ENCODE results near the gene DGAT2. TPM values are rescaled to one million over a fixed set of nuclear protein-coding genes. Genes with fewer than 3 reads are reported as not detected.

Gene DGAT2
- total RNA-seq, 1 experiment from 2014 or later = 6.4 TPM

- H3K27ac Mint-ChIP-seq (ENCODE audit: low read depth, unreplicated experiment) = peak overlapping the region; percentile 32
- peak; percentile 94 for DNase-seq (ENCODE audit: unreplicated experiment)
- TF ChIP-seq CTCF (IDR thresholded peaks at IDR 0.05; ENCODE audit: unreplicated experiment) = no peak
- peaks cover 6% of the 10 kb centered on the region for H3K36me3 Mint-ChIP-seq (ENCODE audit: insufficient read depth, unreplicated experiment)
- H3K27me3 Mint-ChIP-seq (ENCODE audit: insufficient read depth, unreplicated experiment) = no peaks in the 10 kb centered on the region
- H3K4me3 Mint-ChIP-seq (ENCODE audit: unreplicated experiment) = no peak overlapping the region
- no TSS peak for BruUV-seq (replicated peaks)
- no peaks in the 10 kb centered on the region for H3K9me3 Mint-ChIP-seq (ENCODE audit: unreplicated experiment)
- peaks cover 37% of the 10 kb centered on the region for H3K4me1 Mint-ChIP-seq (ENCODE audit: insufficient read depth, unreplicated experiment)
- ChIA-PET POLR2A (interaction anchor here (1.2 to 1.3 kb wide), 2 partner anchors 22 to 45 kb away, joined by 3 read pairs; no protein-coding TSS in a partner anchor), CTCF (no interaction called here)
- intact Hi-C loops (cut with micrococcal nuclease) = no loop called here
These were observed 3.2 kb downstream of the DGAT2 start for GRCh38 chr11:75771646-75772410.

- BruUV-seq (replicated peaks) = no TSS peak
- no peak for DNase-seq (ENCODE audit: unreplicated experiment)
- no peak overlapping the region for H3K4me3 Mint-ChIP-seq (ENCODE audit: unreplicated experiment)
- TF ChIP-seq CTCF (IDR thresholded peaks at IDR 0.05; ENCODE audit: unreplicated experiment) = no peak
- peaks cover 6% of the 10 kb centered on the region for H3K36me3 Mint-ChIP-seq (ENCODE audit: insufficient read depth, unreplicated experiment)
- ChIA-PET CTCF (interaction anchor here (0.6 kb wide), 1 partner anchor 142 kb away, joined by 3 read pairs; no protein-coding TSS in a partner anchor), POLR2A (interaction anchor here (1.0 kb wide), 1 partner anchor 40 kb away, joined by 3 read pairs; no protein-coding TSS in a partner anchor)
- no peaks in the 10 kb centered on the region for H3K27me3 Mint-ChIP-seq (ENCODE audit: insufficient read depth, unreplicated experiment)
- H3K4me1 Mint-ChIP-seq (ENCODE audit: insufficient read depth, unreplicated experiment) = peaks cover 42% of the 10 kb centered on the region
- no peaks in the 10 kb centered on the region for H3K9me3 Mint-ChIP-seq (ENCODE audit: unreplicated experiment)
- H3K27ac Mint-ChIP-seq (ENCODE audit: low read depth, unreplicated experiment) = no peak overlapping the region
- intact Hi-C loops (cut with micrococcal nuclease) = no loop called here
These were observed 5.2 kb downstream of the DGAT2 start for GRCh38 chr11:75773595-75774353.

- no peaks in the 10 kb centered on the region for H3K27me3 Mint-ChIP-seq (ENCODE audit: insufficient read depth, unreplicated experiment)
- POLR2A ChIA-PET = no interaction called here
- no peak for DNase-seq (ENCODE audit: unreplicated experiment)
- no TSS peak for BruUV-seq (replicated peaks)
- intact Hi-C loops (cut with micrococcal nuclease) = no loop called here
- no peak for TF ChIP-seq CTCF (IDR thresholded peaks at IDR 0.05; ENCODE audit: unreplicated experiment)
- H3K9me3 Mint-ChIP-seq (ENCODE audit: unreplicated experiment) = no peaks in the 10 kb centered on the region
- peaks cover 41% of the 10 kb centered on the region for H3K4me1 Mint-ChIP-seq (ENCODE audit: insufficient read depth, unreplicated experiment)
- H3K4me3 Mint-ChIP-seq (ENCODE audit: unreplicated experiment) = no peak overlapping the region
- no peak overlapping the region for H3K27ac Mint-ChIP-seq (ENCODE audit: low read depth, unreplicated experiment)
- CTCF ChIA-PET = interaction anchor here (3.2 kb wide), 1 partner anchor 28 kb away, joined by 20 read pairs; no protein-coding TSS in a partner anchor
- H3K36me3 Mint-ChIP-seq (ENCODE audit: insufficient read depth, unreplicated experiment) = peaks cover 6% of the 10 kb centered on the region
These were observed 6.5 kb downstream of the DGAT2 start for GRCh38 chr11:75775056-75775455.

- no peaks in the 10 kb centered on the region for H3K9me3 Mint-ChIP-seq (ENCODE audit: unreplicated experiment)
- no peak overlapping the region for H3K4me3 Mint-ChIP-seq (ENCODE audit: unreplicated experiment)
- no peak for TF ChIP-seq CTCF (IDR thresholded peaks at IDR 0.05; ENCODE audit: unreplicated experiment)
- peaks cover 28% of the 10 kb centered on the region for H3K4me1 Mint-ChIP-seq (ENCODE audit: insufficient read depth, unreplicated experiment)
- no peak overlapping the region for H3K27ac Mint-ChIP-seq (ENCODE audit: low read depth, unreplicated experiment)
- ChIA-PET POLR2A (no interaction called here), CTCF (interaction anchor here (0.5 to 3.2 kb wide), 6 partner anchors 10 to 158 kb away, joined by 3 to 20 read pairs (median 3); no protein-coding TSS in a partner anchor)
- intact Hi-C loops (cut with micrococcal nuclease) = no loop called here
- no peak for DNase-seq (ENCODE audit: unreplicated experiment)
- no peaks in the 10 kb centered on the region for H3K27me3 Mint-ChIP-seq (ENCODE audit: insufficient read depth, unreplicated experiment)
- peaks cover 6% of the 10 kb centered on the region for H3K36me3 Mint-ChIP-seq (ENCODE audit: insufficient read depth, unreplicated experiment)
- BruUV-seq (replicated peaks) = no TSS peak
These were observed 8.0 kb downstream of the DGAT2 start for GRCh38 chr11:75776546-75776945.

Data from MCF 10A (cell line).